NCI-H128 (cell line): ENCODE data around the gene KCNK1.

Experiments
- DNase-seq: peaks from one replicate; lab custom pipeline; 2025; ENCODE audit not compliant: unreplicated experiment; lab: John Stamatoyannopoulos, UW

KCNK1 gene

GRCh38 chr1:233695901-233696300 is 82.0 kb downstream of the KCNK1 start:
- no peak for DNase-seq

- no peak for DNase-seq
Measured at GRCh38 chr1:233700338-233700737, 86.4 kb downstream of the KCNK1 start.

DNA sequence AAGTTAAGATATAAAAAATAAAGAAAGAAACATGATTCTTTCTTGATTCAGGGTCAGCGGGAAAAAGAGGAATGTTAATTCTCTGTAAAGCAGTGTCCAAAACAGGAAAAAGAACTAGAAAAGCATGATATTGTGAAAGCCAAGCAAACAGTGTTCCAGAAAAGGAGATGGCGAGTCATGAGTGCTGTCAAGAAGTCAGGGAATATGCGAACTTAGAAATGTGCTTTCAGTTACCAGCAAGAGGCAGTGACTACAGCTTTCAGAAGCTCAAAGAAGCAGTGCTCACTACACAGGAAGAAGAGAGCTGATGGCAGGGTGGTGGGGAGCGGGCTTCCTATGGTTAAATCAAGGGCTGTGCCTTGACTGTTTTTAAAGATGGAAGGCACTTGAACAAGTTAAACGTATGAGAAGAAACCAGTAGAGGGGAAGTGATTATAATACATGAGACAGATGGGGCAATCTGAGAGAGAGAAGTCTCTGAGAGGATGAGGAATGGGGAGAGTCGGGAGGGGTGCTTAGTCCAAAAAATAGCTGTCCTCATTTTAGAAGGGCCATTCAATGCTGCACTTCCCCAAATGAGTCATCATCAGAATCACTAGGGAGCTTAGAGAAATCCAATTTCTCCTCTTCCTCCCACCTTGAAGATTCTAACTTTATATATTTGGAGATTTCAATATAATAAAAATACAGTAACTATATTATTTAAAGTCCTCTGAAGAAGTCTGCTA is 90.4 kb downstream of the KCNK1 start:
- DNase-seq, result no peak

DNA sequence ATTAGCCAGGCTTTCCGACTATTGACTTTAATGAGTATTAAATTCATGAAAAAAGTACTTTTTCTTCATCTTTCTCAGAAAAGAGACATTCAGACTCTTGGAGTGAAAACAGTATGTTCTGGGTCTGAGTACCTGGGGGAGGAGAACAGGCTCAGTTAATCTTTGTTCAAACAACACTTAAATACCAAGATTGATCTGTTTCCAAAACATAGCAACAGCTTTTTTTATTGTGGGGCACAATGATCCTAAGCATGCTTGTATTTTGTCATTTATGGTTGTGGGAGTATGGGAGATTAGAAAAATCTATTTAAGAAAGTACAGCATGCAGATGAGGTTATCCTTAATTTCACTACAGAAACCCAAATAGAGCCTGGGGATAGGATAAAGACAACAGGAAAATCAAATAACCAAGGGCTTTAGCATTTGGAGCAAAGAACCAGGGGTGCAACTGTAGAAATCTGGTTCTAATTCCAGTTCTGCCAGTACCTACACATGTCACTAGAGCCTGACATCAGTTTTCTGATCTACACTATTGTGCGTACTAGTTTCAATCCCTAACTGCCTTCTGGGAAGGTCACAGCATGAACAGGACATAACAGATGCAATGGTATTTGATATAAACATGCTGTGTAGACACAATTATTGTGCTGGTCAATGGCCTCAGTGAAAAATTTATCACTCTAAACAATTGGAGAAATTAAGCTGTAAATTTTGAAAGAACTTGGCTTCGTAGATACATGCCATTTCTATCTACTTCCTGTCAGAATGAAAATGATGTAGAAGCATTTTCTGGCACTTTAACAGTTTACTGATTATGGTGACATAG is 91.2 kb downstream of the KCNK1 start:
- DNase-seq, result no peak

DNA sequence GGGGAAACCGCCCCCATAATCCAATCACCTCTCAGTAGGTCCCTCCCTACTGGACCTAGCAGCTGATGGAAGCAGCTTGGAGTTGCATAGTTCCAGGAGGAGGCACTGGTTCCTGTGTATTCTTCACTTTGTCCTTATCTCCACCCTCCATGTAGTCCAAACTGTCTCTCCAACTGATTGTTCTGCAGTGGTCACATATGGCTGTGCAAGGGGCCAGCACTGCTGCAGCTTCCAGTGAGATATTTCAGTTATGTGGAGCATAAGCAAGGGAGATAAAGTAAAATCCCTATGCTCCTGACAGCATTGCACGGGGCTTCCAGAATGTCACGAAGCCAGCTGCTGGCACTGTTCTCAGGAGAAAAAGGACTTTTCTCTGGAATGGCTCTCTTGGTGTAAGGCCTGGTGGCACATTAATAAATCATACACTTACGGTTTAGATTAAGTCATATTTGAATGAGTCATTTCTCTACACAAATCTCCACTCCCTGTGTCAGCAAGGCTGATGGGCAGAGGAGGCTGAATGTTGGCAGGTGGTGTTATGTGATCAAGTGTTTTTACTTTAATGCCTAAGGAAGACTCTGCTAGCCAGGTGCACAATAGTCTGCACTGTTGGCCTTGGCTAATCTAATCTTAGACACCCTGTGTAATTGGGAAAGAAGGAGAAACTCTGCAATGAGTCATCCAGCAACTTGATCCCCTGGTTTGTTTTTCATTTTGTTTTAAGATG is 93.4 kb downstream of the KCNK1 start:
- no peak for DNase-seq

GRCh38 chr1:233707880-233708815 is 94.2 kb downstream of the KCNK1 start:
- no peak for DNase-seq

DNA sequence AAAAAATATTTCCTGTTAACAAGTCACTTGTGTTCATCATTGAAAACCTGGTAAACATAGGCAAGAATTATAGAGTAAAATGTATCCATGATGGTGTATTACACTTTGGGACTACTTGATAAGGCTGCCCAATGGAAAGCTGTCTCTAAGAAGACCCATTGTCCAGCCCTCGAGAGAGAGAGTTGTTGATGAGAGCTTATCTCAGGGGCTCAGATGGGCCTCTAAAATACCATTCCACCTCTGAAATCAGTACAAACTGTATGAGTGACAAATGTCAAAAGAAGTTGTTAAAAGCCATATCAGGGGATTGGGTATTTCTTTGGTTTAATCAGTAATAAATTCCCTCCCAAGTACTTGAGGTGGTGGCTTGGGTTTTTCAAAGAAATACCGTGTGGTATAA is 96.1 kb downstream of the KCNK1 start:
- no peak for DNase-seq

- DNase-seq, result no peak
Measured at GRCh38 chr1:233710507-233710906, 96.6 kb downstream of the KCNK1 start.

- DNase-seq, result no peak
Measured at GRCh38 chr1:233714631-233715217, 100.8 kb downstream of the KCNK1 start.

- no peak for DNase-seq
Measured at GRCh38 chr1:233718057-233718456, 104.2 kb downstream of the KCNK1 start.

DNA sequence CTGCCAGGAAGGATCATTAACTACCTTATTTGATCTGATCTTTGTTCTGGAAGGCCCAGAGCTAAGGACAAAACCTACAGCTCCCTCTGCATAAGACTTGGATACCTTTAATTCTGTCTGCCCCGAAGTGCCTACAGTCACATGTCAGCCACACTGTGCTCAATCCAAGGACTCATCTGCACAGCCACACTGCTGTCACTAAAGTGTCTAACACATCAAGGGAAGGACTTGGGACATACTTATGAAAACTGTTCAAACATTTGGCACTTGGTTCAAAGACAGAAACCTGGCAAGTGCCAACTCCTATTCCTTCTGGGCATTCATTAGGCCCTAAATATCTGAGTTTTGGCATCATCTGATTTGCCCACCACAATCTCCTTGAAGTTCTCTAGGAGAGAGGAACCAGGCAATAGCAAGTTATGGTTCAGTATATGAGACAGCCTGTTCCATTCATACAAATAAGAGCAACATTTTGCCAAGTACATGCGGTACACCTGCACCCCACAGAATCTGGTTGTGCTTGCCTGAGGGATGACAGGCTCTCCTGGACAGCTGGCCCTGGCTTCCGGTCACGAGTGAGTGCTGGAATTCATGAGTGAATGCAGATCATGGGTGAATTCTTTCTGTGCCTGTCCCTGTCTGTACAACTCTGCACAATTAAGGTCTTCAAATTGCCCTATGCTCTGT is 105.9 kb downstream of the KCNK1 start:
- no peak for DNase-seq

DNA sequence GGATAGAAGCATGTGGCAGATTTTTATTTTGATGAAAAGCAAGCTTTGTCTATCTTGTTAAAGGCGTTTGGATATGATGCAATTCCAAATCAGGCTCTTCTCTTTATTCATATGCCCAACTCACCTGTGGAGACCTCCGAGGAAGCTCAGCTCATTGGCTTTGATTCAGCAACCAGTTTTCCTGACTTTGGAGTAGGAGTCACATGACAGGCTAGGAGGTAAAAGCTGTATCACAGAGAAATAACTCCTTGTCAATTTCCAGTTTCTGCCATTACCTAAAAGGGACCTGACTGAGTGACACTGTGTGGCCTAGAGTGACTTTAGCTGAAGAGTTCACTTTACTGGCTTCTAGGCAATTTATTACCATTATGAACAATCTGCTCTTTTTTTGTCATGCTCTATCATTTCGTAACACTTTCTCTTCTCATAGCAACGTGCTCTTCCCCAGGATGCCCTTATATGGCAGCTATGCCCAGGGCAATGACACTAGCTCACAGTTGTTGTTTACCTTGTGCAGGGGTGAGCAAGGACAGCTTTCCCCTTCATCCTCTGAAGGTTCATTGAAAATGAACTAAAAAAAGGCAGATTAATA is 107.2 kb downstream of the KCNK1 start:
- DNase-seq, result no peak
